Hepatocyte (in vitro differentiated cells): Measurements from ENCODE around the gene GLI3. TPM values are rescaled to one million over a fixed set of nuclear protein-coding genes. Genes with fewer than 3 reads are reported as not detected.

Source experiments
- DNase-seq: peaks from one replicate; pipeline ENCODE4 v3.0.0-alpha.2; 2016; ENCODE audit warnings: low spot score
- H2AFZ ChIP-seq: fragments of 200-600 bp; sonication (generic); 2 replicates; pipeline ENCODE4 v1.6.0; 2016; ENCODE audit warnings: antibody characterized with exemption, mild to moderate bottlenecking
- H3K27ac ChIP-seq: fragments of 200-600 bp; sonication (generic); 2 replicates; pipeline ENCODE4 v1.5.1; 2016; ENCODE audit warnings: mild to moderate bottlenecking
- H3K27me3 ChIP-seq: fragments of 200-600 bp; sonication (generic); 2 replicates; pipeline ENCODE4 v1.6.1; 2016
- H3K36me3 ChIP-seq: fragments of 200-600 bp; sonication (generic); replicated peaks from 2 replicates; pipeline ENCODE4 v1.5.1; 2016; ENCODE audit warnings: low read depth; ENCODE audit not compliant: insufficient read depth
- H3K4me1 ChIP-seq: fragments of 200-600 bp; sonication (generic); 2 replicates; pipeline ENCODE4 v1.5.1; 2016; ENCODE audit warnings: mild to moderate bottlenecking, moderate library complexity; ENCODE audit not compliant: insufficient read depth
- H3K4me2 ChIP-seq: fragments of 200-600 bp; sonication (generic); 2 replicates; pipeline ENCODE4 v1.6.0; 2016
- H3K4me3 ChIP-seq: fragments of 200-600 bp; sonication (generic); 2 replicates; pipeline ENCODE4 v1.5.1; 2016; ENCODE audit warnings: mild to moderate bottlenecking
- H3K79me2 ChIP-seq: fragments of 200-600 bp; sonication (generic); 2 replicates; pipeline ENCODE4 v1.6.0; 2017; ENCODE audit warnings: mild to moderate bottlenecking
- H3K9me2 ChIP-seq: fragments of 200-600 bp; sonication (generic); replicated peaks from 2 replicates; pipeline ENCODE4 v1.6.0; 2017; ENCODE audit warnings: mild to moderate bottlenecking; ENCODE audit not compliant: insufficient read depth
- H3K9me3 ChIP-seq: fragments of 200-600 bp; sonication (generic); 2 replicates; pipeline ENCODE4 v1.5.1; 2016; ENCODE audit warnings: low read depth, mild to moderate bottlenecking
- H4K20me1 ChIP-seq: fragments of 200-600 bp; sonication (generic); 2 replicates; pipeline ENCODE4 v1.6.0; 2016; ENCODE audit warnings: mild to moderate bottlenecking; ENCODE audit not compliant: insufficient read depth, poor library complexity, severe bottlenecking
- EZH2 ChIP-seq: fragments of 200-600 bp; sonication (generic); IDR thresholded peaks from 2 replicates; pipeline ENCODE4 v1.6.1; 2016; ENCODE audit warnings: antibody characterized with exemption, mild to moderate bottlenecking, borderline replicate concordance
- EZH2phosphoT487 ChIP-seq: fragments of 200-600 bp; sonication (generic); IDR thresholded peaks from one replicate; pipeline ENCODE4 v1.6.1; 2018; ENCODE audit warnings: antibody characterized with exemption, mild to moderate bottlenecking, low read depth, moderate library complexity; ENCODE audit not compliant: unreplicated experiment, severe bottlenecking
- WGBS: methylation state at CpG from one replicate; pipeline ENCODE4 v1.1.6; 2016; ENCODE audit warnings: low lambda C conversion rate; ENCODE audit errors: missing lambda C conversion rate; 5-methylcytosine and 5-hydroxymethylcytosine counted together
- polyA plus RNA-seq: library from polyadenylated mRNA; unstranded; fragments of >200 nt; fragmentation: Nextera tagmentation; extraction: Ambion mirVana; gene quantifications from 2 replicates; pipeline ENCODE4 v1.2.1, GENCODE V29; 2016
- total RNA-seq: library from RNA; depleted of rRNA; stranded (reverse); fragments of >200 nt; gene quantifications from 2 replicates; pipeline ENCODE4 v1.2.3, GENCODE V29; 2014
- TF ChIP-seq, protein P1 (sequence below): fragments of 200-600 bp; sonication (generic); IDR thresholded peaks from 2 replicates; pipeline ENCODE4 v1.5.1; 2016; ENCODE audit warnings: antibody characterized with exemption, mild to moderate bottlenecking; ENCODE audit not compliant: poor library complexity

The GLI3 gene
- total and polyA plus RNA-seq, 2 experiments from 2014 or later: 5.5 to 20.0 TPM

DNA sequence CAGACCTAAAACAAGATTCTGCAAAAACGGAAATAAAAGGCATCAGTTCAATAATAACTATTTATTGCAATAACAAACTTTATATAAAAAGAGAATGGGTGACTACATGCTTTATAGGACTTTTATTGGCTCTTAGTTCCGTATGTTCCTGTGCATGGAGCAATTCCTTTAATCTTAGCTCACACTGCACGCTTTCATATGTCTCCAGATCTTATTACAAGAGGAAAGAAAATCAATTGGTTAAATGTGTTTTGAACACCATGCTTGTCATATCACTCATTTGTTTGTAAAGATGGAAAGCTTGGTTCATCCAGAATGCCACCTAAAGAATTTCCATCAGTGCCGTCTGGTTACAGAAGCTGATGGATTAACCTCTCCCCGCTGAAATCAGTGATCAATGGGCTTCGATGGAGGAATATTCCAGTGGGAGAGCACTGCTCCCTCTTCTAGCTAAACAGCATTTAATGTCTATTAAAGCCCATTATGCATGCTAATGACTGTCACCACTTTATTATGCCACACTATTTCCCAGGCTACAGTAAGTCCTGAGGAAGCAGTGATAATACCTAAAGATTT is 210.3 kb downstream of the GLI3 start:
- no peaks in the 10 kb centered on the region for H3K27me3 ChIP-seq
- H3K36me3 ChIP-seq: no peaks in the 10 kb centered on the region
- H2AFZ ChIP-seq: no peak overlapping the region
- no peak for DNase-seq
- H3K79me2 ChIP-seq: no peaks in the 10 kb centered on the region
- no peak overlapping the region for H3K4me2 ChIP-seq
- no peak overlapping the region for H3K4me3 ChIP-seq
- TF ChIP-seq EZH2: no peak
- TF ChIP-seq, protein P1, sequence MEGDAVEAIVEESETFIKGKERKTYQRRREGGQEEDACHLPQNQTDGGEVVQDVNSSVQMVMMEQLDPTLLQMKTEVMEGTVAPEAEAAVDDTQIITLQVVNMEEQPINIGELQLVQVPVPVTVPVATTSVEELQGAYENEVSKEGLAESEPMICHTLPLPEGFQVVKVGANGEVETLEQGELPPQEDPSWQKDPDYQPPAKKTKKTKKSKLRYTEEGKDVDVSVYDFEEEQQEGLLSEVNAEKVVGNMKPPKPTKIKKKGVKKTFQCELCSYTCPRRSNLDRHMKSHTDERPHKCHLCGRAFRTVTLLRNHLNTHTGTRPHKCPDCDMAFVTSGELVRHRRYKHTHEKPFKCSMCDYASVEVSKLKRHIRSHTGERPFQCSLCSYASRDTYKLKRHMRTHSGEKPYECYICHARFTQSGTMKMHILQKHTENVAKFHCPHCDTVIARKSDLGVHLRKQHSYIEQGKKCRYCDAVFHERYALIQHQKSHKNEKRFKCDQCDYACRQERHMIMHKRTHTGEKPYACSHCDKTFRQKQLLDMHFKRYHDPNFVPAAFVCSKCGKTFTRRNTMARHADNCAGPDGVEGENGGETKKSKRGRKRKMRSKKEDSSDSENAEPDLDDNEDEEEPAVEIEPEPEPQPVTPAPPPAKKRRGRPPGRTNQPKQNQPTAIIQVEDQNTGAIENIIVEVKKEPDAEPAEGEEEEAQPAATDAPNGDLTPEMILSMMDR: no peak
- TF ChIP-seq EZH2phosphoT487: no peak
- no peaks in the 10 kb centered on the region for H3K9me2 ChIP-seq
- no peak overlapping the region for H3K27ac ChIP-seq
- H3K9me3 ChIP-seq: no peaks in the 10 kb centered on the region
- H3K4me1 ChIP-seq: no peaks in the 10 kb centered on the region
- WGBS: 73% methylated on average over 6 of the region's 6 CpGs
- no peaks in the 10 kb centered on the region for H4K20me1 ChIP-seq

DNA sequence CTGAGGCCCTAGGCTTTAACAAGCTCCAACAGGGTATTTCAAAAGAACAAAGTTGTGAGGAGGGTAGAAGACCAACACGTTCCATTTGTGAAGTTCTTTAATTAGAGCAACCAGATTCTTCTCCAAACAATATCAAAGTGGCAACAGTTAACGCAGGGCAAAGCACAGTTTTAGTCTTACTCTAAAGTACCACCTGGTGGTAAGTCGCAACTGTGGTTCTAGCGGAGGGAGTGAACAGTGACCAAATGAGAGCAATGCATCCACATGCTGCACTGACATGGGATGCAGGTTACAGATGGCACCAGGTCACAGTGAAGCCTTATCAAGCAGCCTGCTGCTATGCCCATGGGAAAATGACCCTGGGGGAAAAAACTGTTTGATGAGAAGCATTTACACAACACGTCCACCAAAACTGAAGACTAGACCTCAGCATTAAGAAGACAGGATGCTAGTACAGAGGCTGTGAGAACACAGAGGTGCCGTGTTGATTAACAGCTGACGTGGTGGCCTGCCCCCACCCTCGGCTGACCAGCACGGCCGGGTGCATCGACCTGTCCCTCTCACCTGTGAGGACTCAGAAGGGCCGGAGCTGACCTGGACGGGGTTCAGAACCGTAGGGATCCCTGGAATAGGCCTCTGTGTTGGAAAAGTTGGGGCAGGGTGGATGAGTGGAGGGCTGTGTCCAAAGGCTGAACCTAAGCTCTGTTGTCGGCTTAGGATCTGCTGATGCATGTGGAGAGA is 211.2 kb downstream of the GLI3 start:
- H3K27me3 ChIP-seq: no peaks in the 10 kb centered on the region
- no peaks in the 10 kb centered on the region for H3K9me2 ChIP-seq
- no peaks in the 10 kb centered on the region for H3K79me2 ChIP-seq
- no peaks in the 10 kb centered on the region for H3K9me3 ChIP-seq
- H3K4me1 ChIP-seq: no peaks in the 10 kb centered on the region
- DNase-seq: no peak
- H3K4me2 ChIP-seq: no peak overlapping the region
- 92% methylated on average over 15 of the region's 15 CpGs for WGBS
- H4K20me1 ChIP-seq: no peaks in the 10 kb centered on the region
- no peaks in the 10 kb centered on the region for H3K36me3 ChIP-seq
- H3K27ac ChIP-seq: no peak overlapping the region
- TF ChIP-seq EZH2phosphoT487: no peak
- TF ChIP-seq EZH2: no peak
- TF ChIP-seq, protein P1: no peak
- H3K4me3 ChIP-seq: no peak overlapping the region
- no peak overlapping the region for H2AFZ ChIP-seq

DNA sequence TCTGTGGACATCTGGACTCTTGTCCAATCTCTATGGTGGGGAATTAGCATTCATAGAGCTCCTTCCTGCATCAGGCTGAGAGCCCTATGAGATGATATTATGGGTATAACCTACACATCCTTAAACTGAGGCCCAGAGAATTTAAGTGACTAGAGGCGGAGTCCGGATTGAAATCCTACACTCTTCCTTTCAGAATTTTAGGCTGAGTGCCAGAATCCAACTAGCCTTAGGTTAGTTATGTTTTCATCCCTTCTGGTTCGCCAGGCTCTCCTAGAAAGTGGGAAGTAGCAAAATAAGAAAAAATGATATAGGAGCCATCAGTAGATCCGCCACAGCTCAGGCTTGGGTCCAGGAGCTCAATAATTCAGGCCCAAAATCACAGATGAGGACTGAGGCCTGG is 212.5 kb downstream of the GLI3 start:
- no peaks in the 10 kb centered on the region for H3K36me3 ChIP-seq
- 82% methylated on average over 4 of the region's 4 CpGs for WGBS
- no peak for TF ChIP-seq EZH2phosphoT487
- no peak for TF ChIP-seq EZH2
- TF ChIP-seq, protein P1: no peak
- H3K27me3 ChIP-seq: no peaks in the 10 kb centered on the region
- H2AFZ ChIP-seq: no peak overlapping the region
- H3K9me2 ChIP-seq: no peaks in the 10 kb centered on the region
- H3K4me3 ChIP-seq: no peak overlapping the region
- no peak overlapping the region for H3K27ac ChIP-seq
- no peak overlapping the region for H3K4me2 ChIP-seq
- peaks cover 7% of the 10 kb centered on the region for H3K4me1 ChIP-seq
- no peaks in the 10 kb centered on the region for H4K20me1 ChIP-seq
- H3K9me3 ChIP-seq: no peaks in the 10 kb centered on the region
- no peaks in the 10 kb centered on the region for H3K79me2 ChIP-seq
- DNase-seq: no peak
